ENCODE data around the gene NOS2. TPM values are rescaled to one million over a fixed set of nuclear protein-coding genes. Genes with fewer than 3 reads are reported as not detected.
"Not testable (repeated sequence)": the region's sequence is repeated elsewhere in the genome, so short reads cannot be mapped to it uniquely, and the experiment has no call there.

Gene NOS2
- 3.0 TPM for polyA plus RNA-seq (2013, experiment 1 of 2)
- polyA plus RNA-seq (2013, experiment 2 of 2) = 1.6 TPM

DNA sequence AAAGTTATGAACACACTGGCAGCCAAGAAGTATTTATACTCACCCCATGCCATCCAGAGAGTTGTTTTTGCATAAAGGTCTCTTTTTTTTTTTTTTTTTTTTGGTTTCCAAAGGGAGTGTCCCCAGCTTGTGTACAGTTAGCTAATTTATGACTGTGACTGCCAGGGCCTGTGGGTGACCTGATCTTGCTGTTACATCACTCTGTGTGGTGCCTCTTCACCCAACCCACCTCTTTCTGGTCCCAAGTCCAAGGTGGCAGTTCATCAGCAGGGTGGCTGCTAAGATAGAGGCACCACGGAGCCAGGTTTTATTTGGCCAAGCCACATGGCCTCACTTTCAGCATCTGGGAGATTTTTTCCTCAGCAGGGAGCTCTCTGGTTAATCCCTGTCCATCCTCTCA, at the start of gene NOS2:
NOS2 (minus strand) TSS at position 8 of the 400 bp plus-strand sequence. CDS start 1,720 bp downstream, outside the sequence.
- 70 to 78% methylated on average over 1 of the region's 1 CpG for WGBS, 2 experiments (ENCODE audit: insufficient coverage in 2 of 2)
- no peaks in the 10 kb centered on the region for H3K36me3 ChIP-seq (ENCODE audit: control insufficient read depth, insufficient read depth, low read length)

GRCh38 chr17:27849474-27850185, 49.3 kb upstream of the NOS2 start:
- H3K9me3 ChIP-seq (ENCODE audit: control insufficient read depth, low read length) = no peaks in the 10 kb centered on the region
- no peaks in the 10 kb centered on the region for H3K36me3 ChIP-seq (ENCODE audit: control insufficient read depth, insufficient read depth, low read length)
- 61 to 65% methylated on average over 5 to 6 of the region's 9 CpGs for WGBS, 2 experiments (ENCODE audit: insufficient coverage in 2 of 2)

More for the DNA sequence above, at the start of gene NOS2:
- H3K9me3 ChIP-seq (ENCODE audit: control insufficient read depth, low read length) = no peaks in the 10 kb centered on the region
- no peak within 1 kb of the TSS for H3K27ac ChIP-seq (ENCODE audit: low read depth, low read length, severe bottlenecking)
- H3K4me1 ChIP-seq (ENCODE audit: control insufficient read depth, insufficient read depth, low read length, poor library complexity, severe bottlenecking) = peaks cover 4% of the 10 kb centered on the region
- H3K4me3 ChIP-seq (ENCODE audit: extremely low read depth, insufficient read depth, low read length, poor library complexity, severe bottlenecking) = no peak within 1 kb of the TSS

DNA sequence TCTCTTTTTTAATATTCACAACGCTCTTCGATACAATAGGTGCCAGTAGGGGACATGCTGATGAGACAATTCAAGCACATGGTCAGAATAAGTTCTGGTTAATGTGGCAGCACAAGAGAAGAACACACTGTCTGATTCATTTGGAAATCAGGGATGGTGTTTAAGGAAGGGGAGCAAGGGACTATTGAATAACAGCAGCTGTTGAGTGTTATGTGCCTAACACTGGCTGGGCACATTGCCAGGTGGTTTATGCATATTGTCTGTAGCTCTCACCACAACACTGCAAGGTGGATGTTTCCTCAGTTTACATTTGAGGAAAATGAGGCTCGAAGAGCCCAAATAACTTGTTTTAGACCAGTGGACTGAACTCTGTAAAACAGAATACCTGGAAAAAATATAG, 48.6 kb upstream of the NOS2 start:
- Histone ChIP-seq H3K36me3 (ENCODE audit: control insufficient read depth, insufficient read depth, low read length) (no peaks in the 10 kb centered on the region), H3K27ac (ENCODE audit: low read depth, low read length, severe bottlenecking) (no peak overlapping the region), H3K4me3 (ENCODE audit: extremely low read depth, insufficient read depth, low read length, poor library complexity, severe bottlenecking) (no peak overlapping the region), H3K4me1 (ENCODE audit: control insufficient read depth, insufficient read depth, low read length, poor library complexity, severe bottlenecking) (no peaks in the 10 kb centered on the region), H3K9me3 (ENCODE audit: control insufficient read depth, low read length) (no peaks in the 10 kb centered on the region)
- WGBS, 2 experiments (ENCODE audit: insufficient coverage in 2 of 2) = 100% methylated on average over 1 to 3 of the region's 3 CpGs

More at GRCh38 chr17:27849474-27850185, 49.3 kb upstream of the NOS2 start:
- Histone ChIP-seq H3K27ac (ENCODE audit: low read depth, low read length, severe bottlenecking) (no peak overlapping the region), H3K4me3 (ENCODE audit: extremely low read depth, insufficient read depth, low read length, poor library complexity, severe bottlenecking) (no peak overlapping the region), H3K4me1 (ENCODE audit: control insufficient read depth, insufficient read depth, low read length, poor library complexity, severe bottlenecking) (no peaks in the 10 kb centered on the region)

DNA sequence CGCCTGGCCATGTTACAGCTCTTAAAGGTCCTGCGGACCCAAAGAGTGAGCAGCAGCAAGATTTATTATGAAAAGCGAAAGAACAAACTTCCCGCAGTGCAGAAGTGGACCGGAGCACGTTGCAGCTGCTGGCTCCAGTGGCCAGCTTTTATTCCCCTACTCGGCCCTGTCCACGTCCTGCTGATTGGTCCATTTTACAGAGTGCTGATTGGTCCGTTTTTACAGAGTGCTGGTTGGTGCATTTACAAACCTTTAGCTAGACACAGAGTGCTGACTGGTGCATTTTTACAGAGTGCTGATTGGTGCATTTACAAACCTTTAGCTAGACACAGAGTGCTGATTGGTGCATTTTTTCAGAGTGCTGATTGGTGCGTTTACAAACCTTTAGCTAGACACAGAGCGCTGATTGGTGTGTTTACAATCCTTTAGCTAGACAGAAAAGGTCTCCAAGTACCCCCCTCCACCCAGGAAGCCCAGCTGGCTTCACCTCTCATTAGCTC, 46.5 kb upstream of the NOS2 start:
- H3K4me3 ChIP-seq (ENCODE audit: extremely low read depth, insufficient read depth, low read length, poor library complexity, severe bottlenecking); H3K27ac ChIP-seq (ENCODE audit: low read depth, low read length, severe bottlenecking); H3K9me3 ChIP-seq (ENCODE audit: control insufficient read depth, low read length); H3K4me1 ChIP-seq (ENCODE audit: control insufficient read depth, insufficient read depth, low read length, poor library complexity, severe bottlenecking); H3K36me3 ChIP-seq (ENCODE audit: control insufficient read depth, insufficient read depth, low read length): not testable (repeated sequence)
- WGBS, 2 experiments (ENCODE audit: insufficient coverage in 2 of 2) = 95 to 96% methylated on average over 9 to 11 of the region's 11 CpGs

GRCh38 chr17:27846042-27846655, 45.8 kb upstream of the NOS2 start:
- H3K9me3 ChIP-seq (ENCODE audit: control insufficient read depth, low read length) = no peaks in the 10 kb centered on the region
- no peaks in the 10 kb centered on the region for H3K4me1 ChIP-seq (ENCODE audit: control insufficient read depth, insufficient read depth, low read length, poor library complexity, severe bottlenecking)
- H3K4me3 ChIP-seq (ENCODE audit: extremely low read depth, insufficient read depth, low read length, poor library complexity, severe bottlenecking) = no peak overlapping the region
- H3K36me3 ChIP-seq (ENCODE audit: control insufficient read depth, insufficient read depth, low read length) = no peaks in the 10 kb centered on the region
- 90 to 95% methylated on average over 14 to 19 of the region's 23 CpGs for WGBS, 2 experiments (ENCODE audit: insufficient coverage in 2 of 2)
- H3K27ac ChIP-seq (ENCODE audit: low read depth, low read length, severe bottlenecking) = no peak overlapping the region

DNA sequence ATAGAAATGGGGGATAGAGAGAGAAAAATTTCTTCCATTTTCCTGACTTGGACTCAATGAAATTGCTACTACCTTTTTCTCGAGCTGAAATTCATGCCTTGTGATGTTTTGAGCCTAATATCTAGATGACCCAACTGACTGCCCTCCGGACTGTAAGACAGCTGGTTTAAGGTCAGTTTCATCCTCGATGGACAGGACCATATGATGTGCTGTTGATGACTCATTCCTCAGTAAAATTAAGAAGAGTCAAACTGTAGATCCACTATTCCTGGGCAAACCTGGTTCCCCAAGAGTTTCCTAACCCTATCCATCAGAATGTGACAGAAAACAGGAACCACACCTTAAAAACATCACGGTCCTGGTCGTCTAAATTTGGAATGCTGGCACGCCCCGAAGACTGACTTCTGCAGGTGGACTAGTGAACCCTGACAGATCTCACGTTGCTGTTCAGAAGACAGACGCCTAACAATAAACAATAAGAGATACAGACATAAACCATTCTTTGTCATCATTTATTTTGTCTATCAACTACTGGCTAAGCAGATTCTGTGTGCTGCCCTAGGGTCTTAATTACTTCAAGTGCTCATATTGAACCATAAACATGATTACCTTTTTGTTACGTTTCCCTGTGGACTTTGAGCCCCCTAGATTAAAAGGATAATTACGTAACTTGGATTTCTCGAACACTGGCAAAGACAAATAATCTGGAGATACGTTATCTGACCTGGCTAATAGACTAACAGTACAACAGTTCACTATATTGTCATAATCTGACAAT, 45.1 kb upstream of the NOS2 start:
- Histone ChIP-seq H3K4me1 (ENCODE audit: control insufficient read depth, insufficient read depth, low read length, poor library complexity, severe bottlenecking) (no peaks in the 10 kb centered on the region), H3K36me3 (ENCODE audit: control insufficient read depth, insufficient read depth, low read length) (no peaks in the 10 kb centered on the region), H3K27ac (ENCODE audit: low read depth, low read length, severe bottlenecking) (no peak overlapping the region), H3K9me3 (ENCODE audit: control insufficient read depth, low read length) (no peaks in the 10 kb centered on the region), H3K4me3 (ENCODE audit: extremely low read depth, insufficient read depth, low read length, poor library complexity, severe bottlenecking) (no peak overlapping the region)
- 80 to 93% methylated on average over 8 to 13 of the region's 13 CpGs for WGBS, 2 experiments (ENCODE audit: insufficient coverage in 2 of 2)

- H3K4me1 ChIP-seq (ENCODE audit: control insufficient read depth, insufficient read depth, low read length, poor library complexity, severe bottlenecking) = no peaks in the 10 kb centered on the region
- no CpG with 5 or more reads among the region's 1 CpG for WGBS, 2 experiments (ENCODE audit: insufficient coverage in 2 of 2)
- H3K9me3 ChIP-seq (ENCODE audit: control insufficient read depth, low read length) = no peaks in the 10 kb centered on the region
- no peak overlapping the region for H3K27ac ChIP-seq (ENCODE audit: low read depth, low read length, severe bottlenecking)
- H3K4me3 ChIP-seq (ENCODE audit: extremely low read depth, insufficient read depth, low read length, poor library complexity, severe bottlenecking) = no peak overlapping the region
- H3K36me3 ChIP-seq (ENCODE audit: control insufficient read depth, insufficient read depth, low read length) = no peaks in the 10 kb centered on the region
Observed at GRCh38 chr17:27840688-27841087, 40.4 kb upstream of the NOS2 start.

DNA sequence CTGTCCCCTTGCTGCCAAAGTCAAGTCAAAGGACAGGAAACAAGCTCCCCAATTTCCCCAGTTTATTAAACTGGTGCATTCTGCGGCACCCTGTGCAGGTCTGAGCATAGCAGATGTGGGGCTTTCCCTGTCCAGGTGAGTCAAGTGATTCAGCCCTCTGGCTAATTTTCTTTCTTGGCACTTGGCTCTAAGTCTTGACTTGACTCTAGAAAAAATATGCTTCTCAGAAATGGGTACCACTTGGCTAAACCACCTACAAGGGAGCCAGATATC, 40.0 kb upstream of the NOS2 start:
- no CpG with 5 or more reads among the region's 1 CpG for WGBS, 2 experiments (ENCODE audit: insufficient coverage in 2 of 2)
- not testable (repeated sequence) for H3K4me1 ChIP-seq (ENCODE audit: control insufficient read depth, insufficient read depth, low read length, poor library complexity, severe bottlenecking); H3K36me3 ChIP-seq (ENCODE audit: control insufficient read depth, insufficient read depth, low read length); H3K27ac ChIP-seq (ENCODE audit: low read depth, low read length, severe bottlenecking); H3K9me3 ChIP-seq (ENCODE audit: control insufficient read depth, low read length); H3K4me3 ChIP-seq (ENCODE audit: extremely low read depth, insufficient read depth, low read length, poor library complexity, severe bottlenecking)

DNA sequence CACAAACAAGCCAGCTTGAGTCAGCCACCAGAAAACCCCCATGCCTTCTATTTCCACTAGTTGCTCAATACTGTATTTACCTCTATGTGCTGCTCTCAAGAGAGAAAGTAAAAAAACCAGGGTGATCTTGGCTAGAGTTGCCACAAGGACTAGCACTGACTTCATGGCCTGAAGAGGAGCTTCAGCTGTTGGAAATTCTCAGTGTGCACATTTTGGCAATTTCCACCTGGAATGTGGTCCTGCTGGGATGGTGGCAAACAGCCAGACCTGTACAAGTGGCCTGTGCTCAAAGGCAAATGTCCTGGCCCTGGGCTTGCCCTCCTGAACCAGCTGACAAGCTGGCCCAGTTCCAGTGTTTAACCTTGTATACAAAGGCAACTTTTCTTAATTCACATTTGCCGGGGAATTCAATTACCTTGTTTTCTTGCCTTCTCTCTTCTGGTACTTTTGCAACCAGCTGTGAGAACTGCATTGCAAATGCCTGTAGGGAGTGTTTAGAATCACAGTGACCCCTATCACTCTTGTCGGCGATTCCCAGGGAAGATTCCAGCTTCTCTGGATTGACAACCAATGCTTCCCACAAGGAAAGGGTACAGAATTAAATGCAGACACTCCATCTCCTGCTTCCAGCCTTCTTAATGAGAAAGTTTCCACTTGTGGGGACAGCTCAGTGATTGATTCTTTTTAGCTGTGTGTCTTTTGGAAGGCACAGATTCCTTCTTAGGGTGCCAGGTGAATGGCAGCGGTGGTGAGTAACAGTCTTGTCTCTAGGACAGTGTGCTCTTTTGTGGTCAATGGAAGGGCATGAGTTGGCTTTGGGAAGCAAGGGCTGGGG, 39.5 kb upstream of the NOS2 start:
- H3K4me1 ChIP-seq (ENCODE audit: control insufficient read depth, insufficient read depth, low read length, poor library complexity, severe bottlenecking); H3K36me3 ChIP-seq (ENCODE audit: control insufficient read depth, insufficient read depth, low read length); H3K4me3 ChIP-seq (ENCODE audit: extremely low read depth, insufficient read depth, low read length, poor library complexity, severe bottlenecking); H3K27ac ChIP-seq (ENCODE audit: low read depth, low read length, severe bottlenecking); H3K9me3 ChIP-seq (ENCODE audit: control insufficient read depth, low read length): not testable (repeated sequence)
- WGBS, 2 experiments (ENCODE audit: insufficient coverage in 2 of 2) = 80% methylated on average over 1 of the region's 4 CpGs; no CpG with 5 or more reads in 1 of the 2 experiments

- H3K4me1 ChIP-seq (ENCODE audit: control insufficient read depth, insufficient read depth, low read length, poor library complexity, severe bottlenecking); H3K27ac ChIP-seq (ENCODE audit: low read depth, low read length, severe bottlenecking); H3K9me3 ChIP-seq (ENCODE audit: control insufficient read depth, low read length); H3K4me3 ChIP-seq (ENCODE audit: extremely low read depth, insufficient read depth, low read length, poor library complexity, severe bottlenecking); H3K36me3 ChIP-seq (ENCODE audit: control insufficient read depth, insufficient read depth, low read length): not testable (repeated sequence)
- WGBS, 2 experiments (ENCODE audit: insufficient coverage in 2 of 2) = 80% methylated on average over 1 of the region's 3 CpGs; no CpG with 5 or more reads in 1 of the 2 experiments
Observed at GRCh38 chr17:27838607-27839006, 38.3 kb upstream of the NOS2 start.
